NCI-H345 treated with DMSO at 0.1 percent for 48 hours (cell line): ENCODE data around the gene WTAP.
"Not testable (repeated sequence)": the region's sequence is repeated elsewhere in the genome, so short reads cannot be mapped to it uniquely, and the experiment has no call there.

Experiments used
- DNase-seq: peaks from one replicate; lab custom pipeline; 2025; ENCODE audit not compliant: unreplicated experiment; lab: John Stamatoyannopoulos, UW

Gene WTAP

DNA sequence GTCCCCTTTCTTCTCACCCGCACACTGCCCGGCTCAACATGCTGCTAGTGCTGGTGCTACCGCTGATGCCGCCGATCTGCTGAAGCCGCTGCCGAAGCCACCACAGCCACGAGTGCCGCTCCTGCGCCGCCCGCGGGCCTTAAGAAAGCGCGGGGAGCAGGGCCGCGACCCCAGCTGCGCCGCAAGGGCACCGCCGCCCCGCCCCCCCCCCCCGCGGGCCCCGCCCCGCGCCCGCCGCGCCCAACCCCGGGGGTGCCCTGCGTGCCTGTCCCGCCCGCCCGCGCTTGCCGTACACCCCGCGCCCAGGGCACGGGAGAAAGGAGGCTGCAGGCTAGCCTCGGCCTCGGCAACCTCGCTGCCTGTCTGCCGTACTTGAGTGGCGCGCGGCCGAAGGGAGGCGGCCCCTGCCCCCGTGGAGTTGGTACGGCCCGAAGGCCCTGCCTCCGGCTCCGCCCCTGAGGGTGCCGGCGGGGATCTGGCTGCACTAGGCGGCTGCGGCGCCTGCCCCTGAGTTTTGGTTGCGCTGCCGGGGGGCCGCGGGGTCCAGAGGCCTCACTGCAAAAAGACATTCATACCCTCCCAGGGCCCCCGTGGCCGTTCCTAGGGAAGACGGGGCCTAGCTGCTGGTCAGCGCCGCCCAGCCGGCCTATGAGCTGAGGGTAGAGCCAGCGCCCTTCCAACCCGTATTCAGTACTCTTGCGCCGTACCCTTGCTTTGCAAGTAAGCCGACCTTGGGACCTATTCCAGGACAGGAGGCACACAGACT, 34.0 kb upstream of the WTAP start, which contains the start of gene SOD2:
Gene SOD2 (minus strand): TSS at position 114 of the 766 bp plus-strand sequence. CDS start 74 bp downstream, at position 40.
- DNase-seq, result peak; percentile 66

GRCh38 chr6:159693894-159694545, 33.3 kb upstream of the WTAP start:
- DNase-seq, result no peak

GRCh38 chr6:159695984-159696383, 31.3 kb upstream of the WTAP start:
- DNase-seq, result no peak

GRCh38 chr6:159700970-159701369, 26.3 kb upstream of the WTAP start:
- DNase-seq, result no peak

GRCh38 chr6:159701413-159701999, 25.8 kb upstream of the WTAP start:
- no peak for DNase-seq

DNA sequence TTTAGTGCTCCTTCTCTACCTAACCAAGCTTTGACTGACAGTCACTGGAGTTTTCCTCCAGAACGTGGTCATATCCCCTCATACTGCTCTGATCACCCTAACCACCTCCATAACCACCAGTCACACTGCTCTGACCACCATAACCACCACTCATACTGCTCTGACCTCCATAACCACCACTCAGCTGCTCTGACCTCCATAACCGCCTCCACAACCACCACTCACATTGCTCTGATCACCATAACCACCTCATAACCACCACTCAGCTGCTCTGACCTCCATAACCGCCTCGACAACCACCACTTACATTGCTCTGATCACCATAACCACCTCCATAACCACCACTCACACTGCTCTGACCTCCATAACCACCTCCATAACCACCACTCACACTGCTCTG, 16.7 kb upstream of the WTAP start:
- DNase-seq, result not testable (repeated sequence)

DNA sequence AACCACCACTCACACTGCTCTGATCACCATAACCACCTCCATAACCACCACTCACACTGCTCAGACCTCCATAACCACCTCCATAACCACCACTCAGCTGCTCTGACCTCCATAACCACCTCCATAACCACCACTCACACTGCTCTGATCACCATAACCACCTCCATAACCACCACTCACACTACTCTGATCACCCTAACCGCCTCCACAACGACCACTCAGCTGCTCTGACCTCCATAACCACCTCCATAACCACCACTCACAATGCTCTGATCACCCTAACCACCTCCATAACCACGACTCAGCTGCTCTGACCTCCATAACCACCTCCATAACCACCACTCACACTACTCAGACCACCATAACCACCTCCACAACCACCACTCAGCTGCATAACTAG, 14.9 kb upstream of the WTAP start:
- not testable (repeated sequence) for DNase-seq

DNA sequence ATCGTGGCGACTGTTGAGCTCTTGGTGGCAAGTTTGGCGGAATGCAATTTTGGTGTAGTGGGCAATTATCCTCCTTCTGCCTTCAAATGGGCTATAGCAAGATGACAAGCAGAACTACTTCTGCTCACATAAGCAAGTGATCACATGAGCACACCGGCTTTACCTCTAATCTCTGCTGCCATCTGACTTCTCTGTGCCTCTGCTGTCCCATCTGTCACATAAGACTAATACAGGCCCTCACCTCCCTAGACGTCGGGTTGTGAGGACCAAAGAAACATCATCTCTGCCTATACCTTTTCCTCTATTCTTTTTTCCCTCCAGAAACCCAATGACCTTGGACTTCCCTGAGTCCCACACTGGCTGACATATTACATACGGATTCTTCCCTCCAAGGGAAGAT, 13.3 kb upstream of the WTAP start:
- no peak for DNase-seq

DNA sequence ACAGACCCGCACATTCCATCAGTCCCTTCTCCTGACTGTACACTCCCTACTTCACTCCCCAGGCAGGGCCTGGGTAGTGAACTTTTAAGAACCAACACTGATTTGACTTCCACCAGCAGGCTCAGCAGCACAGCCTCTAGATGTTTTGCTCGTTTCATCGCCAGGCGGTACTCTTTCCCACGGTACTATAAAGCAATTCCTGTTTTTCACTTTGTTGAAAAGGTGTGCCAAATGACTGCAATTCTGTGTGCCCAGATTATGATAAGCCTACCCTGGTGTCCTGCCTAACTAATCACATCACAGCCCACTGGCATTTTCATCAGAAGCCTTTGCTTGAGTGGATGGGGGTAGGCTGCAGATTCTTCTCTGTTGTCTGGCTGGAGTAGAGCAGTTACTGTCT, 12.9 kb upstream of the WTAP start:
- no peak for DNase-seq

- DNase-seq, result no peak
Measured at GRCh38 chr6:159715166-159715565, 12.1 kb upstream of the WTAP start.

- no peak for DNase-seq
Measured at GRCh38 chr6:159715605-159716004, 11.7 kb upstream of the WTAP start.

DNA sequence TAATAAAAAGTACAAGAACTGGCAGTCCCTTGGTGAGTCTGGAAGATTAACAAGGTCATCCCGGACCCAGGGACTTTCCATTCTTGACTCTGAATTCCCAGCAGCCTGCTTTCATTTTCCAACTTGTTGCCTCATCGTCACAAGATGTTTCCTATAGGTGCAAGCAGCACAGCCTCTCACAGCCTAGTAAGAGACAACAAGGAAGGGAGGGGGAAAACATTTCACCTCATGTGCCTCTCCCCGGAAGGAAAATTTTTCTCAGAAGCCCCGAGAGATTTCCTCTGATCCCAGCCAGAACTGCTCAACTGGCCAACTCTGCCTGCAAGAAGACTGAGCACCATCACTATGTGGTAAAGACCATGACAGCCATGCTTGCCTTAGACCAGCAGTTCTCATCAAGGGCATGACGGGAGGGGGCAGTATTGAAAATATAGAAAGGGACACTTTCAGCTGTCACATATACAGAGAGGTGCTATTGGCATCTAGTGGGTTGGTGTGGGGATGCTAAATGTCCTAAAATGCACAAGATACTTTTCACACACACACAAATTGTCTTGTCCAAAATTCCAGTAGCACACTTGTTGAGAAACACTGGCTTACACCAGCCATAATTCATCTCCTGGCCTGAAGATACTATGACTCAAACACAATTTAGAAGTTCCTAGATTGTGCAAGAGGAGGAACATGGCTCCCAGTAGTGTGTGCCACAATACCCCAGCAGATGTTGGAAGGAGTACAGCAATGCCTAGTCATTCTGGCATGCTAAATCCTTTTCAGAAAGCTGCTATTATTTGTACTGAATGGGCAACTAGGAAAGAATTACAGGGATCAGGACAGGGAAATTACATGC, 10.8 kb upstream of the WTAP start:
- no peak for DNase-seq

DNA sequence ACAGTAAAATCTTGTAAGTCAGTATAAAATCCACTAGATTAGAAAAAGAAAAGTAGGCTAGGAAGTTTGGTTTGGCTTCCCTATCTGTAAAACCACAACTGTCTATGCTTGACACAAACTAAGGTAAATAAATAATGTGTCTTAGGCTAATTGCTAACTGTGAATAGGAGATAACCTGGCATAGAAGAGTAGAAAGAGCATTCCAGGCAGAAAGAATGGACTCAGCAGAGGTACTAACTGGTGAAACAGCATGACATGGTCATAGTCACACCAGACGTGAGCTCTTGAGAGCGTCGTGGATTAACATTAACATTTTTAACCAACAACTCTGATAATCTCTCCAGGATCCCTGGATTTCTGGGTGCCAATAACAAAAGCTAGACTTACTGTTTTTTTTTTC, 8.7 kb upstream of the WTAP start:
- no peak for DNase-seq

DNA sequence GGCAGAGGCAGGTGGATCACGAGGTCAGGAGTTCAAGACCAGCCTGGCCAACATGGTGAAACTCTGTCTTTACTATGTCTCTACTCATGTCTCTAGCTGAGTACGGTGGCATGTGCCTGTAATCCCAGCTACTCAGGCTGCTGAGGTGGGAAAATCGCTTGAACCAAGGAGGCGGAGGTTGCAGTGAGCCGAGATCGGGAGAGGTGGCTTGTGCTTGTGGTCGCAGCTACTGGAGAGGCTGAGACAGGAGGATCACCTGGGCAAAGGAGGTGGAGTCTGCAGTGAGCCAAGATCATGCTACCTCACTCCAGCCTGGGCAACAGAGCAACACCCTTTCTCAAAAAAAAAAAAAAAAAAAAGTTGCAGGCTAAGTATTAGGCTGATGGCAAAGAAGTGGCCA, 8.0 kb upstream of the WTAP start:
- no peak for DNase-seq

GRCh38 chr6:159720708-159721107, 6.6 kb upstream of the WTAP start:
- DNase-seq, result peak; percentile 11

GRCh38 chr6:159721981-159722380, 5.3 kb upstream of the WTAP start:
- DNase-seq, result not testable (repeated sequence)

GRCh38 chr6:159722655-159723054, 4.7 kb upstream of the WTAP start:
- no peak for DNase-seq

- no peak for DNase-seq
Measured at GRCh38 chr6:159723259-159723658, 4.0 kb upstream of the WTAP start.

DNA sequence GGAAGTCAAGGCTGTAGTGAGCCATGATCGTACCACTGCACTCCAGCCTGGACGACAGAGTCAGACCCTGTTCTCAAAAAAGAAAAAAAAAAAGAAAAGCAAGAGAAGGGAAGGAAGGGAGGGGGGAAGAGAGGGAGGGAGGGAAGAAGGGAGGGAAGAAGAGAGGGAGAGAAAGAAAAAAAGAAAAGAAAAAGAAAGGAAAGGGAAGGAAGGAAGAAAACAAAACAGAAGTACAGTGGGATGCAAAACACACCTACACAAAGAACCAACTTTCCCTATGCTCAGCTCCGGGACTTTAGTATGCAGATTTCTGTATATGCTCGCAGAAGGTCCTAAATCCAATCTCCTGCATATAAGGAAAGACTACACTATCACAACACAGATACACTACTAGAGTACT, 2.5 kb upstream of the WTAP start:
- DNase-seq, result no peak

DNA sequence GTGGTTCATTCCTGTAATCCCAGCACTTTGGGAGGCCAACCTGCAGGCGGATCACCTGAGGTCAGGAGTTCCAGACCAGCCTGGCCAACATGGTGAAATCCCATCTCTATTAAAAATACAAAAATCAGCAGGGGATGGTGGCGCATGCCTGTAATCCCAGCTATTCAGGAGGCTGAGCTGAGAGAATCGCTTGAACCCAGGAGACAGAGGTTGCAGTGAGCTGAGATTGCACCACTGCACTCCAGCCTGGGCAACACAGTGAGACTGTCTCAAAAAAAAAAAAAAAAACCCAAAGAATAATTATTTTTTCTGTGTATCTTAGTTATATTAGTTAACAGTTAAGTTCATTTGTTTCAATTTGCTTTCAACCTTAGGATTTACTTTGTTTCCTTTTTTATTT, 2.1 kb upstream of the WTAP start:
- not testable (repeated sequence) for DNase-seq

DNA sequence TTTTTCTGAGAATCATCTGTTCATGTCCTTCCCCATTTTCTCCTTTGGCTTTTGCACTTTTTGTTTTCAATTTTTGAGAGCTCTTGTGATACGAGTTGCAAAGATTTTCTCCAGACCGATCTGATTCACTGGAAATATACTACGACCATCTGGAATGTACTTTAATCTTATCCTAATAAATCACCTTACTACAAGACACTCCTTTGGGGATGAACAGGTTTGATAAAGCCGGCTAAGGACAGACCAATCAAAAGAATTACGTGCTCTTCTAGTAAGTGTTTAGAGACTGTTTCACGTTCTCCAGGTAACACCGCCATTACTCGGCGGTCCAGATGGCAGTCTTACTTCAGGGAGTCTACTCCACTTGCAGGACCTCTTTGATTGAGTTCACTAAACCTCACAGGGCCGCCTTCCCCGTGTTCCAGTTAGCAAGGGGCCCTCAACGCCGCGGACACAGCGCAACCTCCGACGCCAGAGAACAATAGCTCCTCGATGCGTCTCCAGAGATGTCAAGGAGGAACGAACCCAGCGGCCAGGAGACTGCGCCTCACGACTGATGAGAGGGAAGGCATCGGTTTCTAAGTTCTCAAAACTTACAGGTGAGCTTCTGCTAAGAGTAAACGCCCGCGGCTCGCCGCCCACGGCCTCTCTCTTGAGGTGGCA, 920 bp upstream of the WTAP start:
- peak; percentile 66 for DNase-seq
